Lower leg skin (tissue), 4 donors: ENCODE results near the gene ASB1. TPM values are rescaled to one million over a fixed set of nuclear protein-coding genes. Genes with fewer than 3 reads are reported as not detected.

ENCODE experiments used
- DNase-seq, 2 donors: peaks; one replicate each; pipeline ENCODE4 v3.0.0-alpha.2; 2019; ENCODE audit warnings: low spot score in 2 of 2
- H3K4me3 ChIP-seq: fragments of 200-600 bp; sonication (generic); 2 replicates; pipeline ENCODE4 v1.5.1; 2017; ENCODE audit warnings: mild to moderate bottlenecking, low read depth; ENCODE audit not compliant: poor library complexity, severe bottlenecking
- CTCF ChIP-seq, 3 donors: fragments of 450-650 bp; IDR thresholded peaks; one replicate each; pipeline ENCODE4 v1.5.1; 2016; ENCODE audit warnings: antibody characterized with exemption in 3 of 3, mild to moderate bottlenecking in 3 of 3, moderate library complexity in 2 of 3
- POLR2A ChIP-seq, 2 donors: fragments of 450-650 bp; IDR thresholded peaks; one replicate each; pipeline ENCODE4 v1.6.1; 2016 to 2017; ENCODE audit warnings: antibody characterized with exemption in 2 of 2, mild to moderate bottlenecking in 1 of 2, moderate library complexity in 1 of 2
- WGBS, 2 donors: methylation state at CpG; one replicate each; pipeline ENCODE4 v1.1.5; 2018; 5-methylcytosine and 5-hydroxymethylcytosine counted together
- intact Hi-C: fragments of 100-400 bp; cut with DNase I; formaldehyde crosslinking; loops from one replicate; pipeline ENCODE4 v1.15.0; 2023; ENCODE audit warnings: low total_unique reads
- total RNA-seq, 4 donors: library from RNA; depleted of rRNA; stranded (reverse); fragments of >200 nt; gene quantifications; one replicate each; pipeline ENCODE4 v1.1.0, GENCODE V29; 2016

The ASB1 gene
- total RNA-seq, 4 donors from 2014 or later: 16.6 to 32.9 (median 21.0) TPM

- peak in 1 of 2 donors; percentile 78 for DNase-seq
- 84 to 93% methylated on average over 5 of the region's 5 CpGs for WGBS, 2 donors
- H3K4me3 ChIP-seq: no peak overlapping the region
- intact Hi-C loops: no loop called here
- TF ChIP-seq CTCF (IDR thresholded peaks at IDR 0.05) (no peak), POLR2A (IDR thresholded peaks at IDR 0.05) (no peak)
These were observed 74.6 kb downstream of the ASB1 start for GRCh38 chr2:238501311-238501710.

Other genes with a start within 250 kb of the ASB1 start
- gene ILKAP, start 223.2 kb upstream of the ASB1 start, total RNA-seq: 10 to 100 TPM; 22.8 to 73.5 (median 32.1) TPM
- gene HES6, start 186.9 kb upstream of the ASB1 start, total RNA-seq: 1 to 10 TPM; 1.3 to 5.8 (median 3.1) TPM
- gene PER2, start 138.3 kb upstream of the ASB1 start, total RNA-seq: 10 to 100 TPM; 15.9 to 82.3 (median 18.1) TPM
- gene TRAF3IP1, start 106.4 kb upstream of the ASB1 start, total RNA-seq: 1 to 10 TPM; 4.3 to 8.7 (median 8.2) TPM